SK-MEL-5 (cell line): ENCODE measurements around the gene INSRR. TPM values are rescaled to one million over a fixed set of nuclear protein-coding genes. Genes with fewer than 3 reads are reported as not detected.

Experiments used
- DNase-seq: peaks from one replicate; pipeline ENCODE4 v3.0.0-alpha.2; 2016; ENCODE audit warnings: low read depth, low spot score
- in situ Hi-C: cut with HindIII; loops from 2 replicates; pipeline ENCODE4 v1.10.0; 2016; ENCODE audit warnings: low sequenced_read_pairs, high pct_unique_total_duplicates, low pct_unique_long_range_greater_than_20kb
- total RNA-seq: library from RNA; depleted of rRNA; stranded (reverse); fragments of >200 nt; shearing (Covaris generic); gene quantifications from 2 replicates; pipeline ENCODE4 v1.2.3, GENCODE V29; 2014

The INSRR gene
- total RNA-seq, 1 experiment from 2014 or later: not detected

- in situ Hi-C loops: no loop called here
- peak; percentile 19 for DNase-seq
These were observed 37.1 kb downstream of the INSRR start for GRCh38 chr1:156821801-156822200.

- DNase-seq: no peak
- in situ Hi-C loops: no loop called here
These were observed 42.2 kb downstream of the INSRR start, which contains the start of gene SH2D2A for GRCh38 chr1:156816561-156817328. TSS of gene SH2D2A (minus strand) at chr1:156816848. CDS start at chr1:156816708, 140 bp downstream.

GRCh38 chr1:156815961-156816422, 42.9 kb downstream of the INSRR start:
- DNase-seq: no peak
- in situ Hi-C loops: no loop called here

GRCh38 chr1:156815307-156815826, 43.5 kb downstream of the INSRR start:
- DNase-seq: peak; percentile 13

DNA sequence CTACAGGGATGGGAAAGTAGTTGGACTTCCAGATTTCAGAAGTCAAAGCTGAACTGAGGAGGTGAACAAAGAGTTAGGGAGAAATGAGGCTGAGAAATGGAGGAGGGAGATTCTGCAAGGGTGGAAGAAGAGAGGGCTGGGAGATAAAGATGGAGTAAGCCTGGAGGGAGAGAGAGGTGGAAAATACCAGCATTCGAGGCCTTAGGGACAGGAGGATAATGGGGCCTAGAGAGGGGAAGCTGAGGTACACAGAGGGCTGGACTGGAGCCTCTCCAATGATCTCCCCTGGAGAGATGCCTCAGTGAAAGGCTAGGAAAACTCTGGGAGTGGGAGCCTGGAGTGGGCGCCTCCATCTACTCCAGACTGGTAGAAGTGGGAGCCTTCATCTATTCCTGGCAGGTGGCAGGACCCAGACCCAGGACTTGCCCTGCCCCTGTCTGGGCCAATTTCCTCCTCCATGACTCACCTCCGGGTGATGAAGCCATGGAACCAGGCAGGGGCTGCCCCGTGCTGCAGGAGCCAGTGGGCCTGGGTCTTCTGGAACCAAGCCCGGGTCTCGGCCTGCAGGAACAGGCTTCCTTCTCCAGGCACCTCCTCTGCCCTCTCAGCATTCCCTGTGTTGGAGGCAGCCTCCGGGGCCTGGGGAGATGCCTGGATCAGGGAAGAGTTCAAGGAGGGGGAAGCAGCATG, 44.2 kb downstream of the INSRR start:
- in situ Hi-C loops: no loop called here
- DNase-seq: no peak

More at GRCh38 chr1:156815307-156815826, 43.5 kb downstream of the INSRR start:
- in situ Hi-C loops: no loop called here

- DNase-seq: no peak
- in situ Hi-C loops: no loop called here
These were observed 45.0 kb downstream of the INSRR start for GRCh38 chr1:156813750-156814570.

- in situ Hi-C loops: no loop called here
- DNase-seq: no peak
These were observed 45.6 kb downstream of the INSRR start for GRCh38 chr1:156813298-156813697.

DNA sequence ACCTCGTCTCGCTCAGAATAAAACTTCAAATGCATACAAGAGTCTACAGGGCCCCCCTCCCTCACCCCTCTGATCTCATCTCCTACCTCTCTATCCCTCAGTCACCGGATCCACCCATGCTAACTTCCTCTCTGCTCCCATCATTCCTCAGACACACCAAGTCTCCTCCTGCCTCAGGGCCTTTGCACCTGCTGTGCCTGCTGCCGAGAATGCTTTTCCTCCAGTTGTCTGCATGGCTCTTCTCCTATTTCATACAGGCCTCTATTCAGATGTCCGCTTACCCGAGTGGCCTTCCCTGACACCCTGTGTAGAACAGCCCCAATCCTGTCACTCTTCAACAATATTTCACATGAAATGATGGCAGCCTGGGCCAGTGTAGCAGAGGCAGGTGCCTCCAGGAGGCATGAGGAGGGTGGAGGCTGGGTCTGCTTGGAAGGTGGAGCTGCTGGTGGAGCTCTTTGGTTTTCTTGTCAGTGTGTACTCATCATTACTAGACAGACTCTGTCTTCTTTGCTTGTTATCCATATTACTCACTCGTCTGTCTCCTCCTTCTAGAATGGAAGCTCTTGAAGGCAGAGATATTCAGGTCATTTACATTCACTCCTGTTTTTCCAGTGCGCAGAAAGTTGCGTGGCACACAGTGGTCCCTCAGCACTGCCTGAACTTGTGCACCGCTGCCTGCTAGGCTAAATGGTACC, 46.5 kb downstream of the INSRR start:
- in situ Hi-C loops: no loop called here
- no peak for DNase-seq

- DNase-seq: no peak
- in situ Hi-C loops: no loop called here
These were observed 47.7 kb downstream of the INSRR start for GRCh38 chr1:156811168-156811567.

DNA sequence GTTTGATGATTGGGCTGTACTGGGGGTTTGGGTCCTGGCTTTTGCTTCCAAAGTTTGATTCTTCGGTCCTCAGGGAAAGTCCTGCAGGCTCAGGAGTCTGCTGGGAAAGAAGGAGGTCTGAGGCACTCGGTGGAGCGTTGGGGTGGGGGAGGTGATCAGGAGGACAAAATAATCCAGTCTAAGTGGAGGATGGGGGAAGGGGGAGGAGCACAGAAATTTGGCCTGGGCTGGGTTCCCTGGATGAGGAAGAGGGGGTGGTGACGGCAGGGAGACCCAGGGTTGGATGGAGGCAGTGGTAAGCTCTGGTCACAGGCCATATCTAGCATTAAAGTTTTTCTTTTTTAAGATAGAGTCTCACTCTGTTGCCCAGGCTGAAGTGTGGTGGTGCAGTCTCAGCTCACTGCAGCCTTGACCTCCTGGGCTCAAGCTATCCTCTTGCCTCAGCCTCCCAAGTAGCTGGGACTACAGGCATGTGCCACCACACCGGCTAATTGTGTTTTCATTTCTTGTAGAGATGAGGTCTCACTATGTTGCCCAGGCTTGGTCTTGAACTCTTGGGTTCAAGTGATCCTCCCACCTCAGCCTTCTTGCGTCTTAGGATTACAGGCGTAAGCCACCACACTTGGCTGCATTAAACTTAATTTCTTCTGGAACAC, 49.1 kb downstream of the INSRR start:
- in situ Hi-C loops: no loop called here

GRCh38 chr1:156809281-156809680, 49.6 kb downstream of the INSRR start:
- in situ Hi-C loops: no loop called here

More for the DNA sequence above, 49.1 kb downstream of the INSRR start:
- no peak for DNase-seq

GRCh38 chr1:156808186-156809030, 50.5 kb downstream of the INSRR start:
- in situ Hi-C loops: no loop called here
- no peak for DNase-seq

More at GRCh38 chr1:156809281-156809680, 49.6 kb downstream of the INSRR start:
- no peak for DNase-seq

- no peak for DNase-seq
- in situ Hi-C loops: no loop called here
These were observed 51.3 kb downstream of the INSRR start for GRCh38 chr1:156807627-156808026.

DNA sequence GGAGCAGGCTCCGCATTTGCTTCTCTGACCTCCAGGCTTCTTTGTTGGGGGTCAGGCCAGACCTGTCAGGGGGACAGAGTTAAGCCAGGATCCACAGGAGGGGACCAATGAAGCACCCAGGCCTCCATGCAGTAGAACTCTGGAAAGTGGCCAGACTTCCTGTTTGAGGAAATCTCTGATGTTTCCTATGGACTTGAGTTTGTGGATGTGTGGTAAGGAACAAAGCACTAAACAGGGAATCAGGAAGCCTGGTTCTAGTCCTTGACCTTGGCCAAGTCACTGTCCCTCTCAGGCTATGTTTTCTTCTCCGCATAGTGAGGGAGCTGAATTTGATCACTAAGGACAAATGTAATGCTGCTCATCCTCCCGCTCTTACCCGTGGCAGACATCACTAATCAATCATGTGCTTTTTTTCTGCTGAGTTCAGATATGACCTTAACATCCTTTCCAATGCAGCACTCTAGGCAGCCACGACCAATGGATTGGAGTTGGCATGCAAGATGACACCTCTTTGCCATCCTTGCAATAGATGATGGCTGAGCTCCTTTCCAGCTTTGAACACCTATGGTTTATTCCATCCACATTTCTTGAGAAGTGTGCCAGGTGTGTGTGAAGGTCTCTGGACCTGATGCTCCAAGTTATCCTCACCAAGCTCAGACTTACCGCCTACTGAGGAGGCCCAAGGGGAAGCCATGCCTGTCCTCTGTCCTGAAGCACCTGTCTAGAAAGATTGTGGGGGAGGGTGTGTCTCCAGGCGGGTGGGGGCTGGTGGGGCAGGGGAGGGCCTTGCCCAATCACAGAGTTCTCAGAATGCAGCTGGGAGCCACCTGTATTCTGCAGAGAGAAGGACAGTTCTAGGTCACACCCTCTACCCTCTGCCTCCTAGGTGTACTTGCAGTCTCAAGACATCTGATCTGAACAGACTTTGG, 52.1 kb downstream of the INSRR start:
- DNase-seq: no peak
- in situ Hi-C loops: no loop called here
